ENCODE results near the gene DIS3L2.
"Not testable (repeated sequence)": the region's sequence is repeated elsewhere in the genome, so short reads cannot be mapped to it uniquely, and the experiment has no call there.

Gene DIS3L2

DNA sequence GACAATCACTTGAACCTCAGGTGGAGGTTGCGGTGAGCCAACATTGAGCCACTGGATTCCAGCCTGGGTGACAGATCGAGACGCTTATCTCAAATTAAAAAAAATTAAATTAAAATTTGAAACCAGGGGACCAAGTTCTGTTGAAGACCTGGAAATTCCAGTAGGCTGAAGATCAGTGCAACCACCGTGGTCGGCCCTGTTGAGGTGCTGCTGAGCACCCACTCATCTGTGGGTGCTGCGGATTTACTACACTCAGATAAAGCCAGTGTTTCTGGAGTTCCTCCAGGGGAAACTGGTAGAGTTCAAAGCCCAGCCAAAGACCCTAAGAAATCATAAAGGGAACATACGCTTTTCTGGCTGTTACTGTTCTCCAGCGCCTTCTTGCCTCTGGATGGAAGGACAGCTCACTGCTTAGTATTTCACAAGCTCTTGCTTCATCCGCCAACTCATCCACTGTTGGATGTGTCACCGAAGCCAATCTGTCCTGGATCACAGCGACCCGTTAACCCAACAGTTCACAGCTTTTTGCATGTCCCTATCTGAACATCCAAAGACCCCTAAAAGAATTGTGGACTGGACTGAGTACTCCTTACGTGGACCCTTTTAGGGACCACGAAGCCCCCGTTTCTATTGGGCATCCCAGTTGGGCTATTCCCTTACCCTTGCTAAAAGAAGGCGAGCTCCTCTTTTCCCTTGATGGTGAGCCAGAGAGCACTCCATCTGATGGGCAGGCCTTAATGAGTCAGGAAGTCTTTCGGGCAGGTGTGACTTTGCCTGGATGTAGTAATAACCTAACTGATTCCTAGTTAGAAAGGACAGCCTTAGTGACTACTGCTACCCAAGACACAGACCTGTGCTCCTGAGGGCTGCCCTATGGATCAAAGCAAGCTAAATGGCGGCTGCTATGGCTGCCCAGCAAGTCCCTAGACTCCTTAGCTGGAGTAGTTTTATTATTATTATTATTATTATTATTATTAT is 411.0 kb downstream of the DIS3L2 start:
- no peak for DNase-seq (ENCODE audit: low read depth)

DNA sequence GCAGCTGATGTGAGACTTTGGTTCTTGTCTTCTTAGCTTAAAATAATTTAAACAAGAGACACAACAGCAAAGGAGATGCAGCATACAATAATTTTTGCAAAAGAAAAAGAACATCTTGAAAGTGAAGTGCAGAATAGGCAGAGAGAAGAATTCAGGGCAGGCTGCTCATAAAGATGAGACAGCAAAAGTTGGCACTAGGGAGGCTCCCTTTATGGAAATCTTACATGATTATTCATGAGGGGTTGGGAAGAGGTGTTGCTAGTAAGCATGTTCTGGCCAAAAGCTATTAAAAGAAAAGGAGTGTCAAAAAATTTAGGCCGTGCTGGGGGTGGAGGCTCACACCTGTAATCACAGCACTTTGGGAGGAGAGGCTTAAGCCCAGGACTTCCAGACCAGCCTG is 412.8 kb downstream of the DIS3L2 start:
- no peak for DNase-seq (ENCODE audit: low read depth)

GRCh38 chr2:232375164-232375563 is 413.7 kb downstream of the DIS3L2 start:
- DNase-seq (ENCODE audit: low read depth) = no peak

GRCh38 chr2:232376260-232376659 is 414.7 kb downstream of the DIS3L2 start:
- no peak for DNase-seq (ENCODE audit: low read depth)

GRCh38 chr2:232376713-232377112 is 415.2 kb downstream of the DIS3L2 start:
- no peak for DNase-seq (ENCODE audit: low read depth)

GRCh38 chr2:232377319-232377718 is 415.8 kb downstream of the DIS3L2 start:
- no peak for DNase-seq (ENCODE audit: low read depth)

DNA sequence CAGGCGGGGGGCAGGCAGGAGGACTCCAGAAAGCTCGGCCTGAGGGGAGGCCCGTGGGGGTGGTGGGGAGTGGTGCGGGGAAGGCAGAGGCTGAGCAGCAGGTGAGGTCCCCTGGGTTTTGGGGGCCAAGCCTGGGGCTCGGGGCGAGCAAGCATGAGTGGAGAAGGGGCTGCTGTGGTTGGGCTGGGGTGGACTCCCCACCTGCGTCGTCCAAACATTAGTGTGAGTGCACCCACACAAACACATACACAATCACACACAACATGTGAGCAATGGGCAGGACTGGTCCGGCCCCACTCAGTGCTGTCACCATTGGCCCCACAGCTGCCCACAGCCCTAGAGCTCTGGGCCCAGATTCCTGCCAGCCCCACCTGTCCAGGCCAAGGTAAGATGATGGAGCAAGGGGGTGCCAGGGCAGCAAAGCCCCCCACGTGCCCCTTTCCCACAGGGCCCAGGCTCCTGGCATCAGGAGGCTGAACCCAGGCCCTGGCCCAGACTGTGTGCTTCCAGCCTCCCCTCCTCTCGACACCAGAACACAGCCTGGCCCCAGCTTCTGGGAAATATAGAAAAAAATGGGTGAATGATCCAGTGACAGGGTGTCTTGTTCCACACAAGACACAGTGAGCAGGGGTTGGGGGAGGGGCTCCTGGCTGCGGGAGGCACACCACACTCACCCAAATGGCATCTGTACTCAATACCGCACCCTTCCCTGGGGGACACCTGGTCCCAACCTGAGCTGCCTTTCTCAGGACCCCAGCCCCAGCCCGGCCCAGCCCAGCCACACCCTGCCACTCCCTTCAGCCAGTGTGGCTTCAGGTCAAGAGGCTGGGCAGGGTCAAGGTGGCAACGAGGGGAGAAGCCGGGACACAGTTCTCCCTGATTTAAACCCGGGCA is 416.6 kb downstream of the DIS3L2 start:
- no peak for DNase-seq (ENCODE audit: low read depth)

DNA sequence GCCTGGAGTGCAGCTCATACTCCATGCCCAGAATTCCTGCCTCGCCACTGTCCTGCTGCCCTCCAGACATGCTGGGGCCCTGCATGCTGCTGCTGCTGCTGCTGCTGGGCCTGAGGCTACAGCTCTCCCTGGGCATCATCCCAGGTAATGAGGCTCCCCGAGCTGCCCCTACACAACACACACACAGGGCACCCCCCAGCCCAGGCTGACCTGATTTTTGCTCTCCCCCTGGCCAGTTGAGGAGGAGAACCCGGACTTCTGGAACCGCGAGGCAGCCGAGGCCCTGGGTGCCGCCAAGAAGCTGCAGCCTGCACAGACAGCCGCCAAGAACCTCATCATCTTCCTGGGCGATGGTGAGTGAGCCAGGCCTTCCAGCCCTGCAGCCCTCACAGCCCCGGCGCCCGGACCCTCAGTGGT is 417.2 kb downstream of the DIS3L2 start, which contains the start of gene ALPP:
Gene ALPP (plus strand): TSS at position 17 of the 417 bp plus-strand sequence. CDS start 52 bp downstream, at position 69.
- DNase-seq (ENCODE audit: low read depth) = not testable (repeated sequence)

GRCh38 chr2:232379610-232380590 is 418.4 kb downstream of the DIS3L2 start:
- not testable (repeated sequence) for DNase-seq (ENCODE audit: low read depth)

GRCh38 chr2:232381204-232382031 is 419.9 kb downstream of the DIS3L2 start:
- DNase-seq (ENCODE audit: low read depth) = not testable (repeated sequence)

GRCh38 chr2:232382331-232383225 is 421.1 kb downstream of the DIS3L2 start:
- DNase-seq (ENCODE audit: low read depth) = no peak

- DNase-seq (ENCODE audit: low read depth) = no peak
Measured at GRCh38 chr2:232384466-232384865, 423.0 kb downstream of the DIS3L2 start.

GRCh38 chr2:232385058-232385457 is 423.5 kb downstream of the DIS3L2 start:
- DNase-seq (ENCODE audit: low read depth) = not testable (repeated sequence)

DNA sequence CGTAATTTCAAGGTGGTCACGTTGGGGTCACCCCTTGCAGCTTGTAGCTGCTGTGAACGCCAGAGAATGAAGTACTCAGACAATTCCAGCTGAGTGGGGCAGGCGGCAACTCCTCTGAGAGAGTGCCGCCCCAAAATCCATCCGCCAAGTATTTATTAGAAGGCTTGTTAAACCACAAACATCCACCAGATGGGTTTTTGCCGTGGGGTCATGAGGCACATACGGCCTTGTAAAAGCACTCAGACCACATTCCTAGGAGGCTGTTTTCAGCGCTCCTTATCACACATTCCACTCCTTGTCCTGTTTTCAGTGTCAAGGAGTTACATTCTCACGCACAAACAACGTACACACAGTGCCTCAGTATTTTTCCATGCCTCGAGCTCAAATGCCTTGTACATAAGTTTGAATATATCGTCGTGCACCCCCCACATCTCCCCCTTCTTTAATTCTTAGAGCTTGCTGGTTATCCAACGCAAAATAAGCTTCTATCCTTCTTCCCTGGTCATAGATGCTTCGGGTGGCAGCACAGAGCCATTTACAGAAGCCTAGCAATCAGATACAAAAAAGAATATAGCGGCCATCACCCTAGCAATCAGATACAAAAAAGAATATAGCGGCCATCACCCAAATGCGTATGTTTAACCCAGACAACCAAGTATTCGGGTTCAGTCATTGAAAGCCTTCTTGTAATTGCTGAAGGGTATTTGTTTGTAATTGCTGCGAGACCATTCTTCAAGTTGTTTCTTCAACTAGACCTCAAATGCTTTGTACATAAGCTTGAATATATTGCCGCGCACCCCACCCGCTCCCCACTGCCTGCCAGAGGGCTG is 424.4 kb downstream of the DIS3L2 start:
- DNase-seq (ENCODE audit: low read depth) = no peak

DNA sequence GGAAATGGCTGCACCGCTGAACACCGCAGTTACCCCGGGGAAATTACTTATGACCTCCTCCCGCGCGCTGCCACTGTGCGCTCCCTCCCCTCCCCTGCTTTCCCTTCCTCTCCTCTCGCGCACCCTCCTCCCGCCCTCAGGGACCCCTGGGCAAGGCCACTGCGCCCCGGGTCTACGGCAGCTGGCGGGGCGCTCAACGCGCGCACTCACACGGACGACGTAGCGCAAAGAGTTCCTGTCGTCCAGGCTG is 424.9 kb downstream of the DIS3L2 start:
- no peak for DNase-seq (ENCODE audit: low read depth)
